Activated CD8-positive, alpha-beta memory T cell treated with anti-CD3 and anti-CD28 coated beads, Interleukin-2, amount 50 U/mL, for 48 hours (primary cell): ENCODE measurements around the gene CYREN.
"Not testable (repeated sequence)": the region's sequence is repeated elsewhere in the genome, so short reads cannot be mapped to it uniquely, and the experiment has no call there.

Experiments used
- DNase-seq: peaks from one replicate; pipeline ENCODE4 v3.0.0-alpha.2; 2020

Gene CYREN, protein sequence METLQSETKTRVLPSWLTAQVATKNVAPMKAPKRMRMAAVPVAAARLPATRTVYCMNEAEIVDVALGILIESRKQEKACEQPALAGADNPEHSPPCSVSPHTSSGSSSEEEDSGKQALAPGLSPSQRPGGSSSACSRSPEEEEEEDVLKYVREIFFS

DNA sequence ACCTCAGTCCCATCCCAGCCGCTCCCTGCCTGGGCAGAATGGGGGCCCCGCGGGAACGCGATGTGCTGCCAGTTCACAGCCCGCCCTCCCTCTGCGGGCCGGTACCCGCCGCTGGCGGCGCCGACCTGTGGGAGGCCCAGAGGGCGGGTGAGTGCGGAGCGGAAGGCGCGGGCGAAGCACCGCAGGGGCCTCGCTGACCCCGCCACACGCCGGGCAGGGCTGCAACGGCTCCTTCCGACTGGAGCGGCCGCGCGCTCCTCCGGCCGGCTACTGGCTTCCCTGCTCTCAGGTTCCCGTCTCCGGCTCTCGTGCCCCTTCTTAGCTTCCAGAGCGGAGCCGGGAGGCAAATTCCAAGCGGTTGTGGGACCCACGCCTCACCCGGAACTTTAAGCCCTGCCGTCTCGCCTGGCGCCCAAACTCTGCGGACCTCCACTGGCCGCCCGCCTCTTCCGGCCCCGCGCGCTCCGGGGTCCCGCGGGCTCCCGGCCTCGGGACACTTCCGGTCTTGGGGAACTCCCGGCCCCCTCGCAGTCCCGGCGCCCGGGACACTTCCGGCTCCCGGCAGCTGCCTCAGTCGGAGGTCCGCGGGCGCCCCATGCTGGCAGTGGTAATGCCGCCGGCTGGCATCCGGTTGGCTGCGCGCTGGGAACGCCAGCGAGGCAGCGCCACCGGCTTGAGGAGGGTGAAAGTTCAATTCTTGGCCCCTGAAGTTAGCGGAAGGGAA is at the start of gene CYREN:
CYREN (minus strand) TSS at position 434 of the 724 bp plus-strand sequence. CDS start 1,785 bp downstream, outside the sequence.
- peak; percentile 95 for DNase-seq

DNA sequence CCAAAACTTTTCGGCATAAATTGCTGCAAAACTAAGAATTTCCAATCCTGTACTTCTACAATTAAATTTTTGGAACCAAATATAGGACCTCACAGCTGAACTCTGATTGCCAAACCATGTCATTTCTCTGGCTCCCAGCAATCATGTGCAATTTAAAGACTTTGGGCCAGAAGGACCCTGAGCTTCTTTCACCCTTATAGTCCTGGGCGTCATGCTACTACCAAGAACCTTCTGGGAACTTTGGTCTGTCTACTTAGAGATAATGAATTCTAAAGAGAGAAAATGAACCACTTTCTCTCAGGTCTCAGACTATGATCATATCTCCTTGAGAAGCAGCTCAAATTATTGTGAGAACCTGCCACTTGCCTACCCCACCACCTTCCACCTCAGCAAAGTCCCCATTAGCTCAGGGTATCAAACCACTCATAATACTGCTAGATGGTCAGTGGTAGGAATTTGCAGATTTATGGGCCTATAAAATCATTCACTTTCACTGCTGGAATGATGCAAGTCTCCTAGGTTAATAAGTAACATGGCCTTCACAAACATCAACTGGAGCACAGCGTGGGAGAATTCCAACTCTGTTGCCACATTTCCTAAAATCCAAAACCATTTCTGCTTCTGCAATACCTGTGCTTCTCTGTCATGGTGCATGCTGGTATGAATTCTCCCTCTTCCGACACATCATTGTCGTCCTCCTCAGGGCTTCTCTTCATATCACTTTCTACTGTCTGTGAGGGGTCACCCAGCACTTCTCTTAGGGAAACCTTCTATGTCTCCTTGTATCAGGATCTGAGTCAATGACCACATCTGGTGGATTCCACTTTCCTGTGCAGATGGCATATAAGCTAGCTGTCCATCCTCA is 47.4 kb upstream of the CYREN start:
- DNase-seq: no peak

DNA sequence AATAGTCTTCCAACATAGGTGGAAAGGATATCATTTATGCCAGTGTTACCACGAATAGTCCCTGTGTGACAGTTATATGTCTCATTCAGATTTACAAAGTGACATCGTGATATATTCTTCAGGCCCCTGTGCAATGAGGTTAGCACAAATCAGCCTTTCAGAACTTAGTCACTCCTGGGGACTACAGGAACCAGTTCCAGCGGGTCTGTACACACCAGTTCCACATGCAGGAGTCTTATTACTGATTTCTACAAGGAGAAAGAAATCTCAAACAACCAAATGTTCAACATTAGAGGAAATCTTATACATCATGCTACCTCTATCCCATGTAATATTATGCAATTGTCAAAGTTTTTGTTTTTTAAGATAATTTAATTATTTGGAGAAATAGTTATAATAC is 45.2 kb upstream of the CYREN start:
- no peak for DNase-seq

DNA sequence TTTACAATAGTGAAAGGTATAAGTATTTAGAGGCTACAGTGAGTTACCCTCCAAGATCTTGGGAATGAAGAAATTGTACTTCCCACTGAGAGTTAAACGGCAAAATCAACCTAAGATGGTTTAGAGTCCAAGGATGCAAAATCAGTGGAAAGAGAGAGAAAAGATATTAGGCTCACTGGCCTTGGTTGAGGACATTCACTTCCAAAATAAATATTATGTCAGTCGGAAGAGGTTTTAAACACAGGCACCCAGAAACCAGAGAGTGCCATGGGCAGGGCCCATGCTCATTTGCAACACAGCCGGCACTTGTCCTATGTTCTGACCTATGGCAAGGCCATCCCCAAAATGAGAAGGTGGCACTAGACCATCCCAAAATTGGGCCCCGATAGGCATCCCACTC is 44.7 kb upstream of the CYREN start:
- no peak for DNase-seq

DNA sequence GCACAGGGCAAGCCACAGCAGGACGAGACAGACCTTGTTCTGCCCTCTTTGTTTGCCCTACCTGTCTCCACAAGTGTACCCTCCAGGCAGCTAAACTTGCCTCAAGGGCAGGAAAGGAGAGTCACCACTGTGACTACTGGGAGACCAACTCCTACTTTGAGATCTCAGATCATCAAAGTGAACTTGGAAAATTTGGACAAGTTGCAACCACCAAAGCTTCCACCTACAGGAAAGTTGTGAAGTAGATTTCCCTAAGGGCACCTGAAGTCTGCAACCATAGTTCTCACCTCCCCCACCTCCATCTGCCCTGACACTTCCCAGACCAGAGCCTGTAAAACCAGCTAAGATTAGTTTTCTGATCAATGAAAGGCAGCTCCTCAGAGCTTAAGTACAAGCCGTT is 43.3 kb upstream of the CYREN start:
- DNase-seq: no peak

DNA sequence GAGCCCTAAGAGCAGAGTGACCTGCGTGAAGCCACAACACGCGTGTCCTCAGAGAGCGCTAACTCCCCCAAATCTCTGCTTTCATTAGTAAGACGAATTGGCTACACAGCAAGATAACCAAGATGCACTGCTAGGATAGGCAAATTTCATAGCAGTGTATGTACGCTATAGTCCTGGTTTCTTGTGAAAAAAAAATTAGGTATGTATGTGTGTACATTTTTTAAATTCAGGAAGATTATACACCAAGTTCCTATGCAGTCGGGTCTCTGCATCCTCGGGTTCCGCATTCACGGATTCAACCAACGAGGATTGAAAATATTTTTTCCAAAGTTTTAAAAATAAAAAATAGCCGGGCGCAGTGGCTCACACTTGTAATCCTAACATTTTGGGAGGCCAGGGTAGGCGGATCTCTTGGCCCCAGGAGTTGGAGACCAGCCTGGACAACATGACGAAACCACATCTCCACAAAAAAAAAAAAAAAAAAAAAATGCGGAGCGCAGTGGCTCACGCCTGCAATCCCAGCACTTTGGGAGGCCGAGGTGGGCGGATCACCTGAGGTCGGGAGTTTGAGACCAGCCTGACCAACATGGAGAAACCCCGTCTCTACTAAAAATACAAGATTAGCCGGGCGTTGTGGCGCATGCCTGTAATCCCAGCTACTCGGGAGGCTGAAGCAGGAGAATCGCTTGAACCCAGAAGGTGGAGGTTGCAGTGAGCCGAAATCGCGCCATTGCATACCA is 41.6 kb upstream of the CYREN start:
- not testable (repeated sequence) for DNase-seq

GRCh38 chr7:135211179-135211945 is 40.9 kb upstream of the CYREN start, which contains the start of gene WDR91:
TSS of gene WDR91 (minus strand) at chr7:135211526. CDS start at chr7:135211502, 24 bp downstream.
- peak; percentile 98 for DNase-seq

DNA sequence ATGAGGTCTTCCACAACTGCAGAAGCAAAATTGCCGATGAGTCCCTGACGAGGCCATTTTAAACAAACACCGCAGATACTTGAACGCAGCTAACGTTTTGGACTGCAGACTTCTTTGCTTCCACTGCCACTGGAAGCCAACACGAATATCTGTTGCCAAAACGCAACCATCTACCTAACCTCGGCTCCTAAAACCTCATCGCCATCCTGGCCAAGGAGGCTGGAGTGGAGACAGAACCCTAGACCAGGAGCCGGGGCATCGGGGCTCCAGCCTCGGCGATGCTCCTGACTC is 40.3 kb upstream of the CYREN start:
- DNase-seq: no peak

- no peak for DNase-seq
These were observed 38.8 kb upstream of the CYREN start for GRCh38 chr7:135209225-135209834.

DNA sequence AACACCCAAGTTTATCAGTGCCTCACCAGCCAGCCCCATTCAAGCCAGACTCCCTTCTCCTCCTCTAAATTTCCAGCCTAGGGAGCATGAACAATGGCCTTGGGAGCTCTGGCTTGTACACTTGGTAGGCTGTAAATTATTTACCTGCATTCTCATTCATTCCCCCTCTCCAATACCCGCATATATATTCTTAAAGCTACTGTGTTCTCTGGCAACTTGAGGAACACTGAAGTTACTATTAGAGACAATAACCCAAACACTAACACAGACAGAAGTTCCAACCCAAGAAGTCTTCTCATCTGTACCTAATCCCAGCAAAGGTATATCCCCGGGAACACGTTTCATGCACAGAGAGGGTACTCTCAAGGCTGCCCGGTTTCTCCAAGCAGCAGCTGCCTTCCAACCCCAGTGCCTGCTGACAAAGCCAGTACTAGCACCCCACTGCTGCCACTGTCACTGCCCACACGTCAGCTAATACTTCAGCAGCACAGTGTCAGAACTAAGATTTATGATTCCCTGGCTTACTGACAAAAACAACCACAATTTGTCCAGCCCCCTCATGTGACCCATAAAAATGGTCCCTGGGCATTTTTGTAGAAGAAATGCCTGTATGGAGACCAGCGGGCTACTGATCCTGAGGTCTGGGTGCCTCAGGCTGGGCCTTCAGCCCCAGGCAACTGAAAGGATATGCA is 37.7 kb upstream of the CYREN start:
- DNase-seq: no peak

GRCh38 chr7:135207406-135208101 is 37.0 kb upstream of the CYREN start:
- no peak for DNase-seq

- no peak for DNase-seq
These were observed 36.5 kb upstream of the CYREN start for GRCh38 chr7:135206941-135207391.

DNA sequence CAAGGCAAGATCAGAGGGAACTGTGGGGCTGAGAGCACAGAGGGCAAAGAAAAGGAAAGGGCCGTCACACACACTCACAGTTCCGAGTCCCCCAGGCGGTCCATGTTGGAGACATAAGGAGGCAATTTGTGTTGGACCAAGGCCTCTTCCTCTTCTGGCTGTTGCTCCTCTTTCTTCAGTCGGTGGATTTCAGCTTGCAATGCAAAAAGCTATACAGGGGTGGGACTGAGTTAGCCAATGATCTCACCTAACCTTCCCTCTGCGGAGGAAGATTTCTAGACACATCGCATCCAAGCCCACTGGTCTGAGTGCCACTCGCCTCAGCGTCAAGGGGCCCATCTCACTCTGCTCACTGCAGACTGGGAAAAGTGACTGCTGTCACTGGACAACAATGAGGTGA is 35.3 kb upstream of the CYREN start:
- DNase-seq: no peak

- no peak for DNase-seq
These were observed 34.4 kb upstream of the CYREN start for GRCh38 chr7:135204876-135205275.

- DNase-seq: no peak
These were observed 33.8 kb upstream of the CYREN start for GRCh38 chr7:135204341-135204749.

DNA sequence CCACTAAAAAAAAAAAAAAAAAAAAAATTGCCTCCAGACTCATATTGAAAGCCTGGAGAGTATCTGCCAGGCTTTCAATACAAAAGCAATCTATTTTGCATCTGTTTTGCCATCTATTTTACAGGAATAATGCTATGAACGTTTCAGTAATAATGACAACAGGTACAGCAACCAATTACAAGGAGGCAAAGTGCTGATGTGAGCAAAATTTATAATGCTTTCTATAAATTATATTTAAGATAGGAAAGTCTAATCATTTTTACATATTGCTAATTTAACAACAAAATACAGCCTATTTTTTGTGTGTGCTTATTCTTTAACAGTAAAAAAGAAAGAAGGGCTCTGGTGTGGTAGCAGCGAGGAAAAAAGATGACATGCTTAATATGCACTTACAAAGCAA is 30.8 kb upstream of the CYREN start:
- no peak for DNase-seq

DNA sequence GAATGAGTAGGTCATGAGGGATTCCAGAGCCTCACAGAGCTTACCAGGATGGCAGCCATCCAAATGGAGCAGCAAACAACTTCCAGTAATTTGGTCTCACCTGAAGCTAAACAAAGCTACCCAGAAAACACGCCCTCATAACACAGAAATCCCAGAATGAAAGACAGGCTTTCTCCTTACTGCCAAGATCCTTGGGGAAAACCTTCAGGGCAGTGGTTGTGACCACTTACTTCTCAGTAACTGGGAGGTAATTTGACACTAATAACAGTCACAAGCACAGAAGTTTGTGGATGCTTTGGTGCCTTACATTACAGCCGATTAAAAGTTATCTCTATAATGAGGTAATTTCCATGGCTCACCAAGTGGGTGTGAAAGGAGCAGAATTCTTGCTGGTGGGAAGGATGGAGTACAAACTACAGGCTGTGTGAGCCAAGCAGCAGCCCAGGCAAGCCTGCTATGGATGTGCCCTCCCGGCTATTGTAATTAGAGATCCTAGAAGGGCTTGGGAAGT is 30.4 kb upstream of the CYREN start:
- no peak for DNase-seq

DNA sequence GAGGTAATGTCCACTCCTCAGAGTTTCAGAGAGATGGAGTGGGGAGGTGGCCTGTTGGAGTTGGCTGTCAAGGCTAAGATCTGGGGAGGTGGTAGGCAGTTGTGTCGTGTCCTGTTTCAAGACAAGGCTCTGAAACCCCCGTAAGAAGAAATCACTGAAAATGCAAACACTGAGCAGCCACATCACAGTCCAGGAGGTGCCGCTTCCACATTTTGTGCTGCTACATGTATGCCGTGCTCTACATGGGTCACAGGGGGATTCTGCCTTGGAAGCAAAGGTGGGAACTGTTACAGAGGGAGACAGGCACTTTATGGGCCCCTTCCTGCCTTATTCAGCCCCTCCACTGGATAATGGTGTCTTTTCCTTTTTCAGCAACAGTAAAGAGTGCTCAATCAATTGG is 28.9 kb upstream of the CYREN start:
- no peak for DNase-seq

GRCh38 chr7:135197906-135198655 is 27.6 kb upstream of the CYREN start:
- DNase-seq: no peak

DNA sequence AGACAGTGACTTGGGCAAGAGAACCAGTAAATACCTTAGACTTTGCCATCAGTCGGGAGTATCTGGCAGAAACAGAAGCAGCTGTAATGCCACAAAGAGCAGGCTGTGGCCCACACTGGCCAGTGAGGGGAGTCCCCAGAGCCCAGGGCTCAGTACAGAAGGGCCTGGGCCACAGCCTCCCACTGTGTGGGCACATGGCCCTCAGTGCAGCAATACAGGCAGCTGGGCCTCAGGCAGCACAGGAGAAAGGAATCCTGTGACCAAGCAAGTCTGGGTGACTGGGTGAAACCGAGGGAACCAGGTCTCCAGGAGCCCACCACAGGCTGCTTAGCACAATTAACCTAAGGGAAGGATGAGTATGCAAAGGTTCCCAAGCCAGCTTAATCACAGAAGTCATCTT is 26.8 kb upstream of the CYREN start:
- DNase-seq: no peak
